Globus pallidus (tissue), 1 donor: ENCODE data around the gene BSPH1.
"Not testable (repeated sequence)": the region's sequence is repeated elsewhere in the genome, so short reads cannot be mapped to it uniquely, and the experiment has no call there.

Source experiments
- DNase-seq: peaks from one replicate; pipeline ENCODE4 v3.0.0-alpha.2; 2015; ENCODE audit warnings: low spot score

Gene BSPH1, protein sequence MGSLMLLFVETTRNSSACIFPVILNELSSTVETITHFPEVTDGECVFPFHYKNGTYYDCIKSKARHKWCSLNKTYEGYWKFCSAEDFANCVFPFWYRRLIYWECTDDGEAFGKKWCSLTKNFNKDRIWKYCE

GRCh38 chr19:47992070-47992469 lies at the start of gene BSPH1:
Gene BSPH1 (minus strand): TSS chr19:47992170. CDS start chr19:47992081, 89 bp downstream.
- no peak for DNase-seq

- DNase-seq, result no peak
Observed at GRCh38 chr19:48036765-48037164, 44.8 kb upstream of the BSPH1 start.

DNA sequence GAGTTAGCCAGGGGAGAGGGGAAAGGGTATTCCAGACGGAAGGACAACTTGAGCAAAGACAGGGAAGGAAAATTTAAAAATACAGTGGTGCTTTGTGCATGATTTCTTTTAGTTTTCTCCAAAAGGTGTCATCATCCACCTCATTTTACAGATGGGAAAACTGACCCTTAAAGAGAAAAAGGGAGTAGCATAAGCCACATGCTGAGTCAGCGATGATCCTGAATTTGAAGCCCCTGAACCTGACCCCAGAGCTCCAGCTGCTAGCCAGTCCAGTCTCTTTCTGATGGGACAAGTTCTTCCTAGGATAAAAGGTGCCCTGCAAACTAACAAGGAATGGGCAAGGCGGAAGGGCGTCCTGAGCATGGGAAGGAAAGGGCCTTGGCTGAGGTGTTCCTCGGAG lies 41.6 kb upstream of the BSPH1 start:
- no peak for DNase-seq

DNA sequence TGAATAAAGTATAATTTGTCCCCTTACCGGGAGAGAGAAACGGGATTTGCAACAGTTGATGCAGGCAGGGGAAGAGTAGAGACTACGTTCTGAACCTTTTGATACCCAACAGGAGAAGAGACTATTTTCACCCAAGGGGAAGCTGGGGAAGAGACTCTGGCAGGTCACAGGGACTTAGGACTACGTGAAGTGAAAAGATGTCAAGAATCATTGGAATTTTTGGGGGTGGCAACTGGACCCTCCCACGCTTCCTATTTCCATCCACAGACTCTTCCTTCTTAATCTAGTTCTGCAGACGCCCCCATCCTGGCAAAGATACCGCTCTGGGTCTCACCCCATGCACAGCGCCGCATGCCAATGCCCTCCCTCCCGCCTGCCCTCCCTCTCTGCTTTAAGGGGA lies 38.1 kb upstream of the BSPH1 start:
- no peak for DNase-seq

GRCh38 chr19:48029431-48029830 lies 37.5 kb upstream of the BSPH1 start:
- no peak for DNase-seq

GRCh38 chr19:48025480-48025879 lies 33.5 kb upstream of the BSPH1 start:
- DNase-seq, result no peak

DNA sequence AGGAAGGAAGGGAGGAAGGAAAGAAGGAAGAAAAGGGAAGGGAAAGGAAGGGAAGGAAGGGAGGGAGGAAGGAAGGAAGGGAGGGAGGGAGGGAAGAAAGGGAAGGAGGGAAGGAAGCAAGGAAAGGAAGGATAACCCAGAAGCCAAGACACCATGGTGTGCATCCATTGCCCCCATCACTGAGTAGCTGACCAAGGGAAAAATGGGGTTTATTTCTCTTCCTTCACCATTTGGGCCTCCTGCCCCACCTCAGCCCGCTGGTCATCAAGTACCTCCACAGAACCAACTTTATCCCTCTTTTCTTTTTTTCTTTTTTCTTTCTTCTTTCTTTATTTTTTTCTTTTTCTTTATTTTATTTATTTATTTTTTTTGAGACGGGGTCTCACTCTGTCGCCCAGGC lies 31.5 kb upstream of the BSPH1 start:
- DNase-seq, result no peak

GRCh38 chr19:48023011-48023410 lies 31.0 kb upstream of the BSPH1 start:
- DNase-seq, result no peak

GRCh38 chr19:48020686-48021085 lies 28.7 kb upstream of the BSPH1 start:
- DNase-seq, result no peak

DNA sequence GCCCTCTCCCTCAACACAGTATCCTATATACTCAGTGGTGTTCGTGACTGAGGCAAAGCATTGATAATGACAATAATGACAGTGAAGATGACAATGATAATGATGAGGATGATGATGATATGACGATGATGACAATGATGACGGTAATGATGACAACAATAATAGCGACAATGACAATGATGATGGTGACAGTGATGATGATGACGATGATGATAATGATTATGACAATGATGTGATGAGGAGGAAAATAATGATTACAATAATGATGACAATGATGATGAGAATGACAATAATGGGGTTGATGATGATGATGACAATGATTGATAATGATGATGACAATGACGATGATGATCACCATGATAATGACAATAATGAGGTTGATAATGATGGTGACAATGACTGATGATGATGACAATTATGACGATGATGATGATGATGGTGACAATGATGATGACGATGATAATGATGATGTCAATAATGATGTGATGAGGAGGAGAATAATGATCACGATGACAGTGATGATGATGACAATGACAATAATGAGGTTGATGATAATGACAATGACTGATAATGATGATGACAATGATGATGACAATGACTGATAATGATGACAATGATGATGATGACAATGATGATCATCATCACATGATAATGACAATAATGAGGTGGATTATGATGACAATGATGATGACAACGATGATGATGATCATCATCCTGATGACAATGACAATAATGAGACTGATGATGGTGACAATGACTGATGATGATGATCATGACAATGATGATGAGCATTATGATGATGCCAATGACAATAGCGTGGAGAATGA lies 19.2 kb upstream of the BSPH1 start:
- DNase-seq, result no peak

DNA sequence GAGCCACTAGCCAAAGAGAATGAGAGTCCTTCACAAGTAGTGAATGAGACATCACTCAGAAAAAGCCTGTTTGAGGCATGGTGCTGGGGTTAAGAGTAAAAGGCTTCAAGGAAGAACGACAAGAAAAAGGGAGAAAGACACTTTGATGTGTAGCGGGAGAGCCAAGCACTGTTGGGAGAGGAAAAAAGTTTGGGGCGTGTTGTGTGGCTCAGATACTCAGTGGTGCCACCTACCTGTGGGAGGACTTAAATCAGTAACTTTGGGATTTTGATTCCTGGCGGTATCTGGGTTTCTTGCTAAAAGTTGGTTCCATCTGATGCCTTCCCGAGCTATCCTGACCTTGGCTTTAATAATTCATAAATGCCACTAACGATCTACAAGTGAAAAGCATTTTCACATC lies 14.8 kb upstream of the BSPH1 start:
- no peak for DNase-seq

DNA sequence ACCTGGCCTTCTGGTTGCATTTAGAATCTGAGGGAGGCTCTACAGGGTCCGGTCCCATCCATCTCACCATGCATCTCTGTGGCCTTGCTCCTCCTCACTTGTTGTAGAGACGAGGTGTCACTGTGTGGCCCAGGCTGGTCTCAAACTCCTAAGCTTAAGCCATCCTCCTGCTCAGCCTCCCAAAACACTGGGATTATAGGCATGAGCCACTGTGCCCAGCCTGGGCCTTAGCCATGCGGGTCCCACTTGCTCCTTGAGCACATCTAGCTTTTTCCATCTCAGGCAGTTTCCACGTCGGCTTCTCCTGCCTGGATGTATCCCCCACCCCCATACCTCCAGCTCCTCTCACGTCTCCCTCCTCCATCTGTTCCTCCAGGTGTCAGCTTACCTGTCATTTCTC lies 12.3 kb upstream of the BSPH1 start:
- no peak for DNase-seq

DNA sequence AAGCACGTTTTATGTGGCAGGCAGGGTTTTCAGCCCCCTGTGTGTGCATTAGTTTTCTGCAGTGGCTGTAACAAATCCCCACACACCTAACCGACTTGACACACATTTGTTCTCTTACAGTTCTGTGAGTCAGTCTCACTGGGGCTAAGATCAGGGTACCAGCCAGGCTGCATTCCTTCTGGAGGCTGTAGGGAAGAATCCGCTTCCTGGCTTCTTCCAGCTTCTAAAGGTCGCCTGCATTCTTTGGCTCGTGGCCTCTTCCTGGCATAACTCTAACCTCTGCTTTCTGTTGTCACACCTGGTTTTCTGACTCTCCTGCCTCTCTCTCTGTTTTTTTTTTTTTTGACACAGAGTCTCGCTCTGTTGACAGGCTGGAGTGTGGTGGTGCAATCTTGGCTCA lies 8.9 kb upstream of the BSPH1 start:
- DNase-seq, result no peak

DNA sequence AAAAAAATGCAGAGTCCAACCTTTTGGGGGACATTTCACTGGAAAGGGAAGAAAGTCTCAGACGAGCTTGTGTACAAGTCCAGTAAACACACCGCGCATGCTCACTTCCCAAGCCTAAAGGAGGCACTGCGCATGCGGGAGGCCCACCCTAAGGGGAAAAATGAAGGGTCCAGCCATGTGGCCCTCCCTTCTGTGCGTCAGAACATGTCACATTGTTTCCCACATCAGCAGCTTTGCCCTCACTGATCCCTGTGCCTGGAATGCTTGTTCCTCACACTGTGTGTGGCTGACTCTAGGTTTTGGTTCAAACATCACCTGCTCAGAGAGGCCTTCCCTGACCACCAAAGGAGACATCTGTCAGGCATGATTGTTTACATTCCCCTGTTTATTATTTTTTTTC lies 6.8 kb upstream of the BSPH1 start:
- no peak for DNase-seq

GRCh38 chr19:47996230-47996727 lies 4.3 kb upstream of the BSPH1 start:
- no peak for DNase-seq

- DNase-seq, result no peak
Observed at GRCh38 chr19:47994209-47994802, 2.3 kb upstream of the BSPH1 start, which contains the start of gene ELSPBP1. Gene ELSPBP1 (plus strand): TSS chr19:47994632. CDS start chr19:48008668, 14,036 bp downstream.

DNA sequence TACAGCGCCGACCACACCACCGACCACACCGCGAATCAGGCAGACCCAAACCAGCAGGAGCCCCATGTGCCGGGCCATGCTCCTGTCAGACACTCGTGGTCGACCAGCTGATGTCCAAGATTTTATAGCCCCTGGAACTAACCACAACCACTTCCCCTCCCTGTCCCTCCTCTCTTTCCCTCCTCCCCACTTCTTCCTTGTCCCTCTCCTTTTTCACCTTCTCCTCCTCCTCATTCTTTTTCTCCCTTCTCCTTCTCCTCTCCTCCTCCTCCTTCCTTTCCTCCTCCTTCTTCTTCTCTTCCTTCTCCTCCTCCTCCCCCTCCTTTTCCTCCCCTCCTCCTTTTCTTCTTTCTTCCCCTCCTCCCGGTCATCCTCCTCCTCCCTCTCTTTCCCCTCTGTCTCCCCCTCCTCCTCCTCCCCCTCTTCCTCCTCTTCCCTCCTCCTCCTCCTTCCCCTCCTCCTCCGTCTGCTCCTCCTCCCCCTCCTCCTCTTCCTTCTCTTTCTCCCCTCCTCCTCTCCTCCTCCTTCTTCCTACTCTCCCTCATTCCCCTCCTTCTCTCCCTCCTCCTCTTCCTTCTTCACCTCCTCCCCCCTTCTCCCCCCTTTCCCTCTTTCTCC lies 670 bp downstream of the BSPH1 start:
- no peak for DNase-seq

- DNase-seq, result no peak
Observed at GRCh38 chr19:47973529-47973928, 18.4 kb downstream of the BSPH1 start.

DNA sequence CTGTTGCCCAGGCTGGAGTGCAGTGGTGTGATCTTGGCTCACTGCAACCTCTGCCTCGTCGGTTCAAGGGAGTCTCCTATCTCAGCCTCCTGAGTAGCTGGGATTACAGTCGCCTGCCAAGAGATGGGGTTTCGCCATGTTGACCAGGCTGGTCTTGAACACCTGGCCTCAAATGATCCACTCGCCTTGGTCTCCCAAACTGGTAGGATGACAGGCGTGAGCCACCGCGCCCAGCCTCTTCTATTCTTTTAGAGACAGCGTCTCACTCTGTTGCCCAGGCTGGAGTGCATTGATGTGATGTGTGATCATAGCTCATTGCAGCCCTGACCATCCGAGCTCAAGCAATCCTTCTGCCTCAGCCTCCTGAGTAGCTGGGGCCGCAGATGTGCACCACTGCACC lies 36.0 kb downstream of the BSPH1 start:
- not testable (repeated sequence) for DNase-seq

DNA sequence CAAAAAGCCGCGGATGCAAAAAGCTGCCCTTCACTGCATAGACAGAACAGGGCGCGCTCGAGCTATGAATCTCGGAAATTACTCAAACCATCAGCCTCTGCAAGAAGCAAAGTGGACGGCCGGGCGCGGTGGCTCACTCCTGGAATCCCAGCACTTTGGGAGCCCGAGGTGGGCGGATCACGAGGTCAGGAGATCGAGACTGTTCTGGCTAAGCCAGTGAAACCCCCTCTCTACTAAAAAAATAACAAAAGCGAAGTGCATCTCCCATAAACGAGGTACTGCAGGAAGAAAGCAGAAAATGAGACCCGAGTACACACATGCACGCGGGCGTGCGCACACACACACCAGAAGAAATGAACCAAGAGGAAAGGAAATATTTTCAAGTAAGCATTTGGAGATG lies 39.8 kb downstream of the BSPH1 start:
- not testable (repeated sequence) for DNase-seq

DNA sequence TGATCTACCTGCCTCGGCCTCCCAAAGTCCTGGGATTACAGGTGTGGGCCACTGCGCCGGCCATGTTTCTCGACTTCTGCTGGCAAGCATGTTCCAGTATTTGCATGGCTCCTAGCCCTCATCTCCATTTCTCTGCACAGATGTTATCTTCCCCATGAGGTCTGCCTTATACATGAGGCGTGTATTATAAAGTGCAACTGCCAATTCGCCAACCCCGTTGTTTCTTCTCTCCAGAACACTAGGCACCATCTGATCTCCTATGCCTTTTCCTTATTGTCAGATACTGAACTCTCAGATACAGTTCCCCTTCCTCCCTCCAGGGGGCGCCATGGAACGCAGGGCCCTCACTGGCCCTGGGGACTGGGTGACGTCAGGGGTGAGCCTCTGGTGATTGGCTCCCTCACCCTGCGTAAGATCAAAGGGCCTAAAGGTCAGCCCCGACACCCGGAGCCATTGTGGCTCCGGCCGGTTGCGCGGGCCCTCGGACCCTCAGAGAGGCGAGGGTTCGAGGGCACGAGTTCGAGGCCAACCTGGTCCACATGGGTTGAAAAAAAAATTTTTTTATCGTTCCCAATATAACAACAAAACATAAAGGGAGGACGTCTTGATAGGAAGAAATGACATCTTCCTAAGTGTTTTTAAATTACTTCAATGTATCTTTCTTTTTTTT lies 42.0 kb downstream of the BSPH1 start:
- not testable (repeated sequence) for DNase-seq

GRCh38 chr19:47928581-47928980 lies 63.4 kb downstream of the BSPH1 start:
- DNase-seq, result not testable (repeated sequence)
